HUES6 (cell line): ENCODE data around the gene MRPS34.
A peak's percentile ranks its signal among the peaks of the same experiment; 100 is the strongest.

Experiments used
- H3K27ac ChIP-seq: 2 replicates; pipeline ENCODE4 v1.7.0; 2013; ENCODE audit warnings: low read depth, mild to moderate bottlenecking, low read length, inconsistent platforms
- H3K27me3 ChIP-seq: 2 replicates; pipeline ENCODE4 v1.6.1; 2013; ENCODE audit warnings: low read length; ENCODE audit not compliant: control insufficient read depth, insufficient read depth
- H3K36me3 ChIP-seq: 2 replicates; pipeline ENCODE4 v1.6.1; 2013; ENCODE audit warnings: low read length; ENCODE audit not compliant: control insufficient read depth, insufficient read depth
- H3K4me1 ChIP-seq: 2 replicates; pipeline ENCODE4 v1.6.1; 2013; ENCODE audit warnings: low read length; ENCODE audit not compliant: control insufficient read depth, insufficient read depth
- H3K4me3 ChIP-seq: 2 replicates; pipeline ENCODE4 v1.5.1; 2013; ENCODE audit warnings: low read depth, low read length
- H3K9ac ChIP-seq: one replicate; pipeline ENCODE4 v1.6.1; 2013; ENCODE audit warnings: mild to moderate bottlenecking, low read length
- H3K9me3 ChIP-seq: 2 replicates; pipeline ENCODE4 v1.6.1; 2013; ENCODE audit warnings: low read depth, low read length; ENCODE audit not compliant: control insufficient read depth, insufficient read depth

The MRPS34 gene

GRCh38 chr16:1767116-1767994 is 5.6 kb downstream of the MRPS34 start:
- Histone ChIP-seq H3K4me3 (no peak overlapping the region), H3K9ac (no peak overlapping the region), H3K27ac (no peak overlapping the region), H3K36me3 (peaks cover 52% of the 10 kb centered on the region), H3K27me3 (no peaks in the 10 kb centered on the region), H3K9me3 (no peaks in the 10 kb centered on the region), H3K4me1 (peaks cover 15% of the 10 kb centered on the region)

GRCh38 chr16:1766701-1767100 is 6.2 kb downstream of the MRPS34 start:
- Histone ChIP-seq H3K36me3 (peaks cover 53% of the 10 kb centered on the region), H3K9ac (no peak overlapping the region), H3K4me3 (no peak overlapping the region), H3K27me3 (no peaks in the 10 kb centered on the region), H3K4me1 (peaks cover 15% of the 10 kb centered on the region), H3K9me3 (no peaks in the 10 kb centered on the region), H3K27ac (no peak overlapping the region)

GRCh38 chr16:1766231-1766630 is 6.7 kb downstream of the MRPS34 start:
- no peak overlapping the region for H3K9ac ChIP-seq
- no peak overlapping the region for H3K4me3 ChIP-seq
- H3K27ac ChIP-seq = no peak overlapping the region
- peaks cover 15% of the 10 kb centered on the region for H3K4me1 ChIP-seq
- H3K27me3 ChIP-seq = no peaks in the 10 kb centered on the region
- peaks cover 53% of the 10 kb centered on the region for H3K36me3 ChIP-seq
- no peaks in the 10 kb centered on the region for H3K9me3 ChIP-seq

GRCh38 chr16:1765826-1766225 is 7.1 kb downstream of the MRPS34 start:
- peaks cover 15% of the 10 kb centered on the region for H3K4me1 ChIP-seq
- no peaks in the 10 kb centered on the region for H3K9me3 ChIP-seq
- no peak overlapping the region for H3K27ac ChIP-seq
- no peaks in the 10 kb centered on the region for H3K27me3 ChIP-seq
- peaks cover 56% of the 10 kb centered on the region for H3K36me3 ChIP-seq
- H3K4me3 ChIP-seq = no peak overlapping the region
- H3K9ac ChIP-seq = no peak overlapping the region

GRCh38 chr16:1764971-1765370 is 8.0 kb downstream of the MRPS34 start:
- Histone ChIP-seq H3K9me3 (no peaks in the 10 kb centered on the region), H3K4me3 (no peak overlapping the region), H3K4me1 (peaks cover 8% of the 10 kb centered on the region), H3K9ac (no peak overlapping the region), H3K27ac (no peak overlapping the region), H3K36me3 (peaks cover 61% of the 10 kb centered on the region), H3K27me3 (no peaks in the 10 kb centered on the region)

GRCh38 chr16:1763521-1764511 is 9.1 kb downstream of the MRPS34 start:
- H3K27ac ChIP-seq = no peak overlapping the region
- H3K9me3 ChIP-seq = no peaks in the 10 kb centered on the region
- H3K9ac ChIP-seq = no peak overlapping the region
- no peaks in the 10 kb centered on the region for H3K27me3 ChIP-seq
- H3K4me1 ChIP-seq = peaks cover 7% of the 10 kb centered on the region
- H3K4me3 ChIP-seq = peak overlapping the region; percentile 54
- H3K36me3 ChIP-seq = peaks cover 63% of the 10 kb centered on the region

- Histone ChIP-seq H3K9ac (no peak overlapping the region), H3K27ac (no peak overlapping the region), H3K4me1 (peaks cover 7% of the 10 kb centered on the region), H3K27me3 (no peaks in the 10 kb centered on the region), H3K4me3 (no peak overlapping the region), H3K9me3 (no peaks in the 10 kb centered on the region), H3K36me3 (peaks cover 57% of the 10 kb centered on the region)
Observed at GRCh38 chr16:1762879-1763520, 9.9 kb downstream of the MRPS34 start.

GRCh38 chr16:1762196-1762878 is 10.6 kb downstream of the MRPS34 start:
- Histone ChIP-seq H3K4me3 (no peak overlapping the region), H3K36me3 (peaks cover 50% of the 10 kb centered on the region), H3K27ac (no peak overlapping the region), H3K4me1 (peaks cover 7% of the 10 kb centered on the region), H3K9ac (no peak overlapping the region), H3K9me3 (no peaks in the 10 kb centered on the region), H3K27me3 (no peaks in the 10 kb centered on the region)

GRCh38 chr16:1761751-1762150 is 11.2 kb downstream of the MRPS34 start:
- H3K27me3 ChIP-seq = no peaks in the 10 kb centered on the region

GRCh38 chr16:1760911-1761310 is 12.0 kb downstream of the MRPS34 start:
- Histone ChIP-seq H3K9me3 (no peaks in the 10 kb centered on the region), H3K4me3 (no peak overlapping the region), H3K27me3 (no peaks in the 10 kb centered on the region), H3K36me3 (peaks cover 39% of the 10 kb centered on the region), H3K27ac (no peak overlapping the region), H3K4me1 (peaks cover 7% of the 10 kb centered on the region), H3K9ac (no peak overlapping the region)

More at GRCh38 chr16:1761751-1762150, 11.2 kb downstream of the MRPS34 start:
- peaks cover 46% of the 10 kb centered on the region for H3K36me3 ChIP-seq
- H3K4me3 ChIP-seq = no peak overlapping the region
- H3K27ac ChIP-seq = no peak overlapping the region
- no peaks in the 10 kb centered on the region for H3K9me3 ChIP-seq
- peaks cover 7% of the 10 kb centered on the region for H3K4me1 ChIP-seq
- H3K9ac ChIP-seq = no peak overlapping the region
